Lung microvascular endothelial cell (primary cell): Measurements from ENCODE around the gene EEPD1. TPM values are rescaled to one million over a fixed set of nuclear protein-coding genes. Genes with fewer than 3 reads are reported as not detected.

Source experiments
- DNase-seq, 2 donors: peaks; one replicate each; pipeline versions ENCODE4 v3.0.0 to v3.0.0-alpha.2; 2010; ENCODE audit warnings: low read depth in 2 of 2
- total RNA-seq: library from RNA; depleted of rRNA; stranded (reverse); fragments of >200 nt; gene quantifications from 2 replicates; pipeline ENCODE4 v1.2.1, GENCODE V29; 2014

Gene EEPD1
- total RNA-seq, 1 donor from 2014 or later = 0.20 TPM

DNA sequence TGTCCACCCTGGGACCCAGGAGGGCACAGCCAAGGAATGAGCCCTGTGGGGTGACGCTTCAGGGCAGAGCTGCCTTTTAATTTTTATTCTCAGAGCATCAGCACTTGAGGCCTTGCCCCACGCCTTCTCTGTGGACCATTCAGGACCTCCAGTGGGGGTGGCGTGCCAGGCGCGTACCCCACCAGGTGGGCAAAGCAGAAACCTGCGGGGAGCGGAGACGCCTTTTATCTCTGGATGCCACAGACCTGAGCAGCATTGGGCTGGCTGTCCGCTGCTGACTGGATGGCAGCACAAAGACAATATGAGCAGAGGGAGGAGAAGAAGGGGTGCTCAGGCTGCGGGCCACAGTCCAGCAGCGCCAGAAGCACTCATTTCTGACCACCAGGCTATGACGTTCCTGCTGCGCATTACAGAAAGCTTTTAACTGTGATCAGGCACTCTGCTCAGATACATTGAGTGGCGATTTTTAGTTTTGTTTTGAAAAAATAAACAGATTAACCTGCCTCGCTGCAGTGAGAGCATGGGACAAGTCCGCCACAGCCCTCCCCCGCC is 146.2 kb downstream of the EEPD1 start:
- no peak for DNase-seq

DNA sequence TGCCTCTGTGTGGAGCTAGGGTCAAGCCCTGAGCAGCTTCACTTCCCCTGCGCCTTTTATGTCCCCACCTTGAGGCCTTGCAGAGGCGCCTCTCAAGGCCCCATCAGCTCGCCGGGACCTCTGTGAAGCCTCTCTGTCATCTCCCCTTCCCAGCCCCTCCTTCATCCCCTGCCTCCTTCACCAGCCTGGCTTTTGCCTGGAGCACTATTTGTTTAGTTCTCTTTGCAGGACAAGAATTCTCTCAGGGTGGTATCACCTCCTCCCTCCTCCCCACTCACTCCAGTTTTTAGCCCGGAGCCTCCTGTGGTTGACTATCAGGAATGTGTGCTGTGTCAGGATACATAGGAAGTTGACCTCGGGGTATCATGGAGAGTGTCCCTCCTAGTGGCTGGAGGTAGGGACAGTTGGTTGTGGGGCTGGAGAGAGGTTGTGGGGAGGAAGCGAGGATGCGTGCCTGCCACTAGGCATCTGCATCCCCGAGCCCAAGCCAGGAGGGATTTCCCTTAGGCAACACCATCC is 146.8 kb downstream of the EEPD1 start:
- DNase-seq = no peak

DNA sequence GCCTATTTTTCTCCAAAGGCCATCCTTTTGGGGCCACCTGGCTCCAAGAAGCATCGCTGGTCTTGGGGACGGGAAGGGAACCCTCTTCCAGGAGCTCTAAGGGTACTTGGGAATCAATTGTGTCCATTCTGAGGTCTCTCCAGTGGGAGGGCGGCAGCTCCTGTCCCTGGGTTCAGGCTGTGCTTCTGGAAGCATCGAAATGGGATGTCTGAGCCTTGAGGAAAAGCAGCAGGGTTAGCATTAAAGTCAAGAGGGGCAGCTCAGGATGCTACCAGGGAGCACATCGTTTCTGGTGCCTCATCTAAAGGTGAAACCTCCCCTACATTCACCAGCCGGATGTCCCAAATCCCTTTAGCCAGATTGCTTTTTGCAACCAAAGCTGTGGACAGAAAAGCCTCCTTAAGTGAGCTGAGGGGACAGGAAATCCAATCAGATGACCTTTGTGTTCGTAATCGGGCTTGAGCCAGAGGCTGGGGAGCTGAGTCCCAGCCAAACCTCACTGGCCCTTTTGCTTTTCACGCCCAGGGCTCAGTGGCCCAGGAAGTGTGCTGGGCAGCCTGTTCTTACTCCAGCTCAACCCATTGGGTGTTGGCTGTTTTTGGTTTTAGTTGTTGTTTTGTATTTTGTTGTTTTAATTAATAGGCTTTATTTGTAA is 147.8 kb downstream of the EEPD1 start:
- DNase-seq = no peak

DNA sequence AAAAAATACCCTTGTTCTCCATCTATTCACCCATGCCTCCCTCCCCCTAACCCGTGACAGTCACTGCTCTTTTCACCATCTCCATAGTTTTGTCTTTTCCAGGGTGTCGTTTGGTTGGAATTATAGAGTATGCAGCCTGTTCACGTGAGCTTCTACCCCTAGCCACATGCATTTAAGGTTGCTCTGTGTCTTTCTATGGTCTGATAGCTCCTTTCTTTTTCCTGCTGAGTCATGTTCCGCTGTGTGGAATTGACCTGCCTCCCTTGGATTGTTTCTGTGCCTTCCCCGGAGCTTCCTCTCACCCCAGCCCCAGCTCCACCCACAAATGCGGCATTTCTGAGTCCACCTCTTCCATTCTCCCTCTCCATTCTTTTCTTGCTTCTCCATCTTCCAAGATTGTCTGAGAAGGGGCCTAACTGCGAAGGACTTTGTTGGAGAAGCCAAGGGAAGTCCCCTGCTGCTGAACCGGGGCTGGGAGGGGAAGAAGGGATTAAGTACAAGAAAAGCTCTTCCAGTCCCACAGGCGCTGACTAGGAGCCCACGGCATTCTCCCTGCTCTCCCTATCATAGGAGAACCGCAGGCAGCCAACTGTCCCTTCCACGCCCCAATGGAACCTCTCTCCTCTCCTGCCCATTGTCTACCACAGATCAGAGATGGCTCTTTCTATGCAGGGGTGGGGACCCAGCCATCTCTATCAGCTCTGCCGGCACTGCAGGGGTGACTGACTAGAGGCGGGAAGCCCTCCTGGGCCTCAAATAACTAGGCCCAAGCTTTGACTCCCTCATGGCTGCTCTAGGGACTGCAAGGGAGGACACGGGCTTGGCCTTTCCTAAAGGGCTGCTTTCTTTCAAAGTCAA is 149.1 kb downstream of the EEPD1 start:
- DNase-seq = peak; percentile 44 to 65

DNA sequence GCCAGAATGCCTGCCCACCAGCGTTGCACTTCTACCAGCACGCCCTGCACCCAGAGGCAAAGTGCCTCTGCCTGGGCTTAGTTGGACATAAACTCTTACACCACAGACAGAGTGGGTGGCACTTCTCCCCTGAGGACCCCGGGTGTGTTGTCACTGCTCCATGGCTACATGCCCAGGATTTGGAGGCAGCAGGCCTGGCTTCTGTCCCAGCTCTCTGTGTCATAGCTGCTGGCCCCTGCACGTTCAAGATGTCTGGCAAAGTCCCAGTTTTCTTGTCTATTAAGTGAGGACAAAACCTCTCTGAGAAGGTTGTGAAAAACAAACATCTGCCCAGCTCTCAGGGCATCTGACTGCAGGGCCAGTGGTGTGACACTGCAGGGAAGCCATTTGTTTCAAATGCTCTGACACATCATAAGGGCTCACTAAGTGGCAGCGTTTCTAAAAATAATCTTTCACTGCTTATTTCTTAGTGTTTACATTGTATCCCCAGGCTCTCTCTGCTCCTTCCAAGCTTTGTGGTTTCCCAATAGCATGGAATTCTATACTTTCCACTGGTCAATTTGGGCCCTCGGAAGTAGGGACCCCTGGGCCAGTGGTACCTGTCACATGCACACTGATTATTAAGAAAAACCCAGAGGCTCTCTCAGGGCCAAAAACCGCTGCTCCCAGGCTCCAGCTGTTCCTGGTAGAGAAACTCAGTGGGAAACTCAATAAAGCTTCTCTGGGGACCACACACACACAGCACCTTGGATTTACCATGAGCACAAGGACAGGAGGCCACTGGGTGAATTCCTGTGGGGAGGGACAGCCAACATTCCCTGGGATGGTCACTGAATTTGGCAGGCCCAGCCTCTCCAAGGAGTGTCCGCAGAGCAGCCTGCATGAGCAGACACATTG is 150.4 kb downstream of the EEPD1 start:
- DNase-seq = peak; percentile 44 to 84

DNA sequence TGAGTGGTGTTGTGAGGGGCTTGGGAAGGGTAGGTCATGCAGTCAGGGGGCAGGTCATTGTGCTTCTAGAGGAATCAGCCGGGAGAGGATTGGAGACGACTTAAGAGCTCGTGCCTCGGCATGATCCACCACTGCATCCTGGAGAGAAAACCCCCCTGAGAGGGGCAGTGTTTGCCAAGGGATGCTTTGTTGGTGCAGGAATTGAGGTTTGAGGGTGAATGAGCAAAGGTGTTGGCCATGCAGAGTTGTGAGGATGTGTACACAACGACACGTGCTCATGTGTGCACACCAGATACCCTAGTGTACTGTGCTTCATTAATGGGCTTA is 151.0 kb downstream of the EEPD1 start:
- no peak for DNase-seq

DNA sequence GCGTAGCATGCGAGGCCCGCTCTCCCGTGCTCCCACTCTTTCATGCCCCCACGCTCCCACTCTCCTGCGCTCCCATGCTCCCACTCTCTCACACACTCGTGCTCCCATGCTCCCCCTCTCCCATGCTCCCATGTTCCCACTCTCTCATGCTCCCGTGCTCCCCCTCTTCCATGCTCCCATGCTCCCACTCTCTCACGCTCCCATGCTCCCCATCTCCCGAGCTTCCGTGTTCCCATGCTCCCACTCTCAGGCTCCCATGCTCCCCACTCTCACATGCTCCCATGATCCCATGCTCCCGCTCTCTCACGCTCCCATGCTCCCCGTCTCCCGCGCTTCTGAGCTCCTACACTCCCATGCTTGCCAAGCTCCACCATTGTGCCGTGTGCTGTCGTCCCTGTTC is 152.2 kb downstream of the EEPD1 start:
- DNase-seq = no peak

DNA sequence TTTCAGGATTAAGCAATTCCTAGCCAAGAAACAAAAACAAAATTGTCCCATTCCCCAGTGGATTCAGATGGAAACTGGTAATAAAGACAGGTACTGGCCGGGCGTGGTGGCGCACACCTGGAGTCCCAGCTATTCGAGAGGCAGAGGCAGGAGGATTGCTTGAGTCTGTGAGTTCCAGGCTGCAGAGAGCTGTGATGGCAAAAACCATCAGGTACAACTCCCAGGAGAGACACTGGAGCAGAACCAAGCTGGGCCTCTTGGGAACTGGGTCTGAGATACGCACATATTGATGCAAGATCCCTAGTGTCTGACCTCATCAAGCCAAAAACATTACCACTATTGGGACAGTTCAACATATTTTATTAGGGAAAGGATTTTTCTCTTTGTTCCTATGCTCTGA is 152.6 kb downstream of the EEPD1 start:
- DNase-seq = no peak

DNA sequence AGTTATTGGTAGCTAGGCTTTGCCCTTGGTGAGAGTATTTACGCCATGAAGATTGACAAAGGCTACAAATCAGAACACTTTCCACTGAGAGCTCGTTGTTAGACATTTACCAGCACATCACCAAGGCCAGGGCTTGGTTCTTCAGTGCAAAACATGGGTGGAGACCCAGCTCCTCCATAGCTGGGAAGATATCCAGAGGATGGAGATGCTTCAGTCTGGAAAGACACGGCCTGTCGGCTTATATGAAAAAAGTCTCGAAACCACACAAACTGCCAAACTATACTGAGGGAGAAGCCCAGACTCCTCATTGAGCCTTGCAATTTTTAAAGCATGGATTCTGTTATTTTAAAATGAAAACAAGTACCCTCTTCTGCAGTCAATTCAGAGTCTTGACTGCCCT is 153.2 kb downstream of the EEPD1 start:
- no peak for DNase-seq

DNA sequence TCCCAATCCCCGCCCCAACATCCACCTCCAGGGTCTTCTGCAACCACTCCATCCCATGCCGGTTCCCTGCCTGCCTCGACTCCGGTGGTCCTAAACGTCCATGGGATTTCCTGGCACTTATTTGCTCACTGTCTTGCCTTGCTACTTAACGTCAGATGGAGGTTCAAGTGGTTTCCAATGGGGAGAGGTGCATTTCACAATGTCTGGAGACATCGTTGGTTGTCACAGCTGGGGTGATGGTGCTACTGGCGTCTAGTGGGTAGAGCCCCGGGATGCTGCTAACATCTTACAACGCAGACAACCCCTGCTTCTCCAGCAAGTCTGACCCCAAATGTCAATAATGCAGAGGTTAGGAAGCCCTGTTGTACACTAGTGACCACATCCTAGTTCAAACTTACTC is 153.7 kb downstream of the EEPD1 start:
- no peak for DNase-seq

DNA sequence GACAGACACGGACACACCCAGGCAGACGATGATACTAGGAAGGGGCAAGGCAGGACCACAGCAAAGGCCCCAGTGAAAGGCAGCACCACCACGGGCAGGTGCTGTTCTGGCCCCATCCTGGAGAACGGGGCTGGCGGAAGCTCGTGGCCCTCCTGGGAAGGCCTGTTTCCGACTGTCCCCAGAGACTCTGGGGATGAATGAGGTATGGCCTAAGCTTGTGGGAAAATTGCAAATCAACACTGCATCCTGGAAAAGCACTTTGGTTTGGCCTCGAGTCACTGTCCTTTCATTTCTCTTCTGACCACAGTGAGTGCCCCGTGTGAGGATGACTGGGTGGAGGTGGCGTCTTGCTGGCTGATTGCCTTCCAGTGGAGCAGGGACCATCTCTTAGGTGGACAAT is 155.0 kb downstream of the EEPD1 start:
- no peak for DNase-seq

DNA sequence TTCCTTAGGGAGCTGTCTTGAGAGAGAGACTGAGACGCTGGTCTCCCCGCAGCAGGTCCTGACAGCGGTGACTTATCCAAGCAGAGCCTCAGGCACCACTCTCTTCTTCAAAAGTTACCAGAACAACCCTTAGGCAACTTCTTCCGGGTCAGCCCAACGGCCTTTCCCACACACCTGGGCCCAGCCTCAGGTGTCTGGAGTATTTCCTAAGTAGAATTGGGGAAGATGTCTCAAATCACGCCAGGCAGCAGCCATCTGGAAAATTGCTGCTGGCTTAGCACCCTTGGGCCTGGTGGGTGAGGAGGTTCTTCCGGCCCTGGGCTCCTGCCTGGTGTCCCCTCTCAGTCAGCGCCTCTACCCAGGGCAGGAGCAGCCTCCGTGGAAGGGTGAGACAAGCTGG is 156.2 kb downstream of the EEPD1 start:
- no peak for DNase-seq

DNA sequence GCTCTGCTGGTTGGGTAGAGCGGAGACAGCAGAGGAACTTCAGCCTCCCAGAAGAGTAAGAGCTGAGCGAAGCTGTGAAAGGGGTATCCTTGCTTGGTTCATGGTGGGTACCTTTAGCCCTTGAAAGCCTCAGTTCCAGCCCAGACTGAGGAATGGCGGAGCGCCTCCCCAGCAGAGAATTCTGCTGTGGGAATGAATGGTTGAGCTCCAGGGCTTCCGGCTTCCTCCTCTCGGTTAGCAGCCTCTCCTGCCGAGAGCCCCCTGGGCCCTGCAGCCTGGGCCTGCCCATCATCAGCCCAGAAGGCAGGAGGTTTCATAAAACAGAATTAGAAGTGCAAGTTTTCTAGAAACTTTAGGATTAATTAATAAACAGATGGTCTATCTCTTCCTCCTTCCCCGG is 156.7 kb downstream of the EEPD1 start:
- no peak for DNase-seq

DNA sequence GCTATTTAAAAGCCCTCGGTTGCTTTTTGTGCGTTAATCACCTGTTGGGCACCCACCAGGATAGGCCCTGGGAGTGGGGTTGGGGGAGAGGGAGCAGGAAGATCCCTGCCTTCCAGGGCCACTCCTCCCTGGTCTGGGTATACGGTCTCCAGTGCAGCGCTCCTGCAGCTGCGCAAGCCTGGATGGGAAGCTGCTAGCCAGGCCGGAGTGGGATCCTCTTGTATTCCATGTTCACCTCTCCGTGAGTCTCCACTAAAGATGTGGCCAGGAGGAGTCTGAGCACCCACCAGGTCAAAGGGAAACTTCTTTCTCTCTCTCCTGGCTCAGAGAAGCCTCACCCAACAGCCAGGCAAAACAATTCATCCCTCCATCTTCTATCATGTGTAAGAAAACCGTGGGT is 157.8 kb downstream of the EEPD1 start:
- DNase-seq = no peak

DNA sequence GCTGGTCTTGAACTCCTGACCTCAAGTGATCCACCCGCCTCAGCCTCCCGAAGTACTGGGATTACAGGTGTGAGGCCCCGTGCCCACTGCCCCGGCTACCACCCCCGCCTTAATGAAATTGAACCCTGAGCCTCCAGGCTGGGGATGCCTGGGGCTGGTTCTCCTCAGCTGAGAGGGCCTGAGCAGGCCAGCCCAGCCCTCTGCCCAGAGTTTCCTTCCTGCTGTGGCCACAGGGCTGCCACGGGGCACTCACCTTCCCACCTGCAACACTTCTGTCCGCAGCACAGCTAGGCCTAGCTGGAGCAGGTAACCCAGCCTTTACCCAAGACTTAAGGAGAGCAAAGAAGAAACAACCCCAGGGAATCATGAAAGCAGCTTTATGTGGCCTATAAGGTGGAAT is 158.5 kb downstream of the EEPD1 start:
- DNase-seq = no peak

DNA sequence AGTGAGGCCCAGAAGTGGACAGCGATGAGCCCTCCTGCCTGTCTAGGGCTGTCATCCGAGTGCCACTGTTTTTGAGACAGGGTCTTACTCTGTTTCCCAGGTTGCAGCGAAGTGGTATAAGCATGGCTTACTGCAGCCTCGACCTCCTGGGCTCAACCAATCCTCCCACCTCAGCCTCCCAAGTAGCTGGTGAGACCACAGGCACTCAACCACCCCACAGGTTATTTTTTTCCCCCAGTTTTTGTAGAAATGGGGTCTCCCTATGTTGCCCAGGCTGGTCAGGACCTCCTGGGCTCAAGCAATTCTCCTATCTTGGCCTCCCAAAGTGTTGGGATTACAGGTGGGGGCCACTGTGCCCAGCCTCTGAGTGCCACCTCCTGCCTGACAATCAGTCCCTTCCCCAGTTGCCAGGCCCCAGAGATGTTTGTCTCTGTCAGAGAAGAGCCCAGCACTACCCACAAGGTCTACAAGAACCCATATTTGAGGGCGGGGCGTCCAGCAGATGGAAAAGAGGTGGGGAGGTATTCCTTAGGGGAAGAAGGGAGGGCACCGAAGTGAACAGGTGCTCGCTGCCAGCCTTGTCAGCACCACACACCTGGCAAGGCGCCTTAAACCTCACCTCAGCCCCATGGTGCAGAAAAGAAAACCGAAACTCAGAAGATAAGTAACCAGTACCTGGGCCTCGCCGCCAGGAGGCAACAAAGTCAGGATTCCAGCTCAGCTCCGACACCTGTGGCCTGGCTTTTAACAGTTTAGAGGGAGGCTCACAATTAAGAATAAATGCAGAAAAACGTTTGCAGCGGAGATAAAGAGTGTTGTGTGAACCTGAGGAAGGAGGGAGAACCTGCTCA is 159.2 kb downstream of the EEPD1 start:
- peak in 1 of 2 donors; percentile 15 for DNase-seq

DNA sequence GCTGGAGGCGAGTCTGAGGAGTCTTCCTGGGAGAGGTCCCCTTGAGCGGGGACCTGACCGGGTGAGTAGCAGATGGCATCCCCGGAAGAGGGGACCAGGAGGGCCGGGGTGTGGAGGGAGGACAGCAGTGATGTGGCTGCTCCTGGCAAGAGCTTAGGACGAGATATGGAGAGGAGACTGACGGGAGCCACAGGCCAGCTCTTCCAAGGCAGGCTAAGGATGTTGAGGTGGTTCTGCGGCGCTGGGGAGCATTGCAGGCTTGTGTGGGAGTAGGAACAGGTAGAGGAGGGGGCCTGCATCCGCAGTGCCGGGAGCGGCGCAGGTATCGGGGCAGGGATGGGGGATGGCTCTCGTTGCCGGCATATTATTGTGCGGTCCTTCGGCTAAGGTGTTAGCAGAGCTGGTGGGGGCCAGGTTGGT is 159.9 kb downstream of the EEPD1 start:
- DNase-seq = no peak

DNA sequence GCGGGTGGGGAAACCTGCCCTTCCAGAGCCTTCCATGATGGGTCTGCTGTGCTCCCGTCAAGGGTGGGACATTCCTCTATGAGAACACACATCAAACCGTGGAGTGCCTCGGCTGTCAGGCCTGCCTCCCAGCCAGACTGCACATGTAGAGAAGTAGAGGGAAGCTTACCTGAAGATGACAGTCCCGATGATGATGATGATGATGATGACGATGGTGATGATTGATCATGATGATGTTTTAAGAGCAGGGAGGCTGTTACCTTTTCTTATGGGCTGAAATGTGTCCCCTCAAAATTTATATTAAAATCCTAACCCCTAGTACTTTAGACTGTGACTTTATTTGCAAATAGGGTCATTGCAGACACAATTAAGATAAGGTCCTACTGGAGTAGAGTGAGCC is 160.6 kb downstream of the EEPD1 start:
- DNase-seq = no peak

DNA sequence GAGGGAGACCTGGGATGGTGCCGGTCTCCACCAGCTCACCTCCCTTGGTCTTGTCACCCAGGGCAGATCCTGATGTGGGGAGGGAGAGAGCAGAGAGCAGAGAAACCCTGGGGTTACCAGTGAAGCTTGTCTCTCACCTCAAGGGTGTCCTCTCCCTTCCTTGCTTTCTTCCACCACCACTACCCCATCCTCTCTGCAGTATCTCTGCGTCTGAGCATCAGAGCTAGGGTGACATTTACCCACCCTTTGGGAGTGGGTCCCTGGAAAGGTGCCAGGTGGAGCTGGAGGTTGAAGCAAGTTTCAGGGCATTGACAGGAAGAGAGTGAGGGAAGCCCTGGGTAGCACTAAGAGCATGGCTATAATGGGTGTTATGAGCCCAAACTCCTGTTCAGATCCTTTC is 161.4 kb downstream of the EEPD1 start:
- no peak for DNase-seq

DNA sequence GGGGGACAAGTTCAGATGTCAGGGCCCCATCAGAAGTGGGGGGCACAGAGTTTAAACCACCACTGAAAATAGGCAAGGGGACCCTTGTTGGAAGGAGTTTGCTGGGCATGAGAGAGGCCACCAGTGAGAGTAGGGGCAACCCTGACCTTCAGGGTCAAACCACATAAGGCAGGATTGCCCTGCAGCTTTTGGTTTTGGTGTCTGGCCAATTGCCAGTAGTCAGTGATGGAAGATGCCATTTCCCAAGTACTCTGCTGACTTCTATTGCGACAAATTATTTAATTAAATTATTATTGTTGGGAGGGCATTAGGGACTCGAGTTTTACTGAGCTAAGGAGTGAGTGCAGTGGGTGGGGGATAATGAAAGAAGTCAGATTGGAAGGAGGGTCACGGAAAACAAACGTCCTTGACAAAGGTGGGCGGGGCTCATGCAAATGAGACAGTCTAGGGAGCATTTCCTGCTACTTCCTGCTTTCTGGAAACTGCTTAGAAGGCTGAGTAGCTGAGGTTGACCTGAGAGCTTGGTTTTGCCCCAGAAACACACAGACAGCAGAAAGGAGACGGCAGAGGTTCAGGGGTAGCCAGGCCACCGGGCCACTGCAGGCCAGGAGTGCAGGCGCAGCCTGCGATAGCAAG is 162.4 kb downstream of the EEPD1 start:
- DNase-seq = peak in 1 of 2 donors; percentile 40
